Esophagus muscularis mucosa (tissue), 4 donors: ENCODE results near the gene ATXN3. TPM values are rescaled to one million over a fixed set of nuclear protein-coding genes. Genes with fewer than 3 reads are reported as not detected.

ENCODE experiments used
- DNase-seq: peaks from one replicate; pipeline ENCODE4 v3.0.0-alpha.2; 2017; ENCODE audit errors: extremely low spot score
- H3K27ac ChIP-seq, 4 donors: fragments of 200-600 bp; sonication (generic); replicated peaks in 1 of 4; 1 replicate in 3 of 4; 2 replicates in 1 of 4; pipeline ENCODE4 v1.5.1; 2016 to 2019; ENCODE audit warnings: mild to moderate bottlenecking in 1 of 4
- H3K27me3 ChIP-seq, 4 donors: fragments of 200-600 bp; sonication (generic); one replicate each; pipeline versions ENCODE4 v1.5.1 to v1.6.0; 2016 to 2019
- H3K36me3 ChIP-seq, 4 donors: fragments of 200-600 bp; sonication (generic); one replicate each; pipeline ENCODE4 v1.5.1; 2016 to 2019
- H3K4me1 ChIP-seq, 4 donors: fragments of 200-600 bp; sonication (generic); one replicate each; pipeline ENCODE4 v1.5.1; 2016 to 2019
- H3K4me3 ChIP-seq, 4 donors: fragments of 200-600 bp; sonication (generic); 1 replicate in 2 of 4; 2 replicates in 2 of 4; pipeline ENCODE4 v1.5.1; 2016 to 2019; ENCODE audit warnings: mild to moderate bottlenecking in 4 of 4, moderate library complexity in 1 of 4
- H3K9me3 ChIP-seq, 4 donors: fragments of 200-600 bp; sonication (generic); 1 replicate in 3 of 4; 2 replicates in 1 of 4; pipeline ENCODE4 v1.5.1; 2016 to 2019
- EP300 ChIP-seq: sonication (generic); formaldehyde crosslinking; IDR thresholded peaks from one replicate; pipeline ENCODE4 v1.6.1; 2017; ENCODE audit warnings: antibody characterized with exemption
- POLR2A ChIP-seq: fragments of 450-650 bp; IDR thresholded peaks from one replicate; pipeline ENCODE4 v1.6.1; 2017; ENCODE audit warnings: antibody characterized with exemption, moderate library complexity, mild to moderate bottlenecking, low read depth
- POLR2AphosphoS5 ChIP-seq, 2 donors: sonication (generic); formaldehyde crosslinking; IDR thresholded peaks; one replicate each; pipeline ENCODE4 v1.6.1; 2017; ENCODE audit warnings: antibody characterized with exemption in 2 of 2
- WGBS: methylation state at CpG from one replicate; pipeline ENCODE4 v1.1.5; 2018; 5-methylcytosine and 5-hydroxymethylcytosine counted together
- intact Hi-C: fragments of 100-400 bp; cut with DNase I; formaldehyde crosslinking; loops from one replicate; pipeline ENCODE4 v1.15.1; 2023
- total RNA-seq, 4 donors: library from RNA; depleted of rRNA; stranded (reverse); fragments of >200 nt; gene quantifications; one replicate each; pipeline versions ENCODE4 v1.1.0 to v1.2.1, GENCODE V29; 2016
- TF ChIP-seq, protein P1 (sequence below), 3 experiments: fragments of 200-600 bp in 2 of 3; fragments of 450-650 bp in 1 of 3; sonication (generic) in 2 of 3; IDR thresholded peaks; one replicate each; pipeline ENCODE4 v1.5.1; 2017 to 2019; ENCODE audit warnings: antibody characterized with exemption in 3 of 3, mild to moderate bottlenecking in 2 of 3, moderate library complexity in 1 of 3

ATXN3 gene
- total RNA-seq, 4 donors from 2014 or later: 24.1 to 48.9 (median 24.9) TPM

DNA sequence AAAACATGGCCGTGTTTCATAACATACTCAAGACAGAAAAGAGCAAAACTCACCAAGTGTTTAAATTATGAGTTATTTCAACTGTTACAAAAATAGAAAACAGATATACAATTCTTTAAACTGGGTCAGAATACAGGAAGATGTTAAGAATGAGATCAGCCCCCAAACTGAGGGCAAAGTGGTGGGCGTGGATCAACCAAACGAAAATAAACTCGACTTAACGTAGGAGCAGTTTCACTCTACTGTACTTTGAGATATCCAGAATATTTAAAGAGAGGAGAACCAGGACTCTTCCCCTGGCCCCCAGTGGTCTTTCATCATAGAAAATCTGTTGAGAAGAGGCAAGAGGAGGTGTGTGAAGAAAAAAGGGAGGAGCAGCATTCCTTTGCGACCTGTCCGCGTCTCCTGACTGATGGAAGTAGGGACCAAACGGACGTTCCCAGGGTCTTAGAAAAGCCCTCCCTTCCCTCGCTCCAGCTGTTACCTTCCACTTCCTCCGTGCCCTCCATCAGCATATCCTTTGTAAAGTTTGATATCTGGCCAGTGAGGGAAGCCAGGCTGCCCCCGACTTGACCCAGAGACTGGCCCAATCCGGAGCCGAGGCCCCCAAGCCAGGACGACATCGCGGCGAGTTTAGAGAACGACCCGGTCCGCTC, 67.2 kb downstream of the ATXN3 start:
- DNase-seq: peak; percentile 60
- Histone ChIP-seq H3K9me3 (no peaks in the 10 kb centered on the region), H3K27ac (peak overlapping the region; percentile 94 to 98 (median 96)), H3K4me1 (peaks cover 21 to 57% (median 50%) of the 10 kb centered on the region in 4 donors), H3K27me3 (no peaks in the 10 kb centered on the region), H3K36me3 (peaks cover 0 to 19% (median 6%) of the 10 kb centered on the region in 4 donors), H3K4me3 (peak overlapping the region; percentile 77 to 92 (median 88))
- under 1% methylated on average over 22 of the region's 22 CpGs for WGBS
- intact Hi-C loops: no loop called here
- TF ChIP-seq POLR2A: no peak
- TF ChIP-seq, protein P1, sequence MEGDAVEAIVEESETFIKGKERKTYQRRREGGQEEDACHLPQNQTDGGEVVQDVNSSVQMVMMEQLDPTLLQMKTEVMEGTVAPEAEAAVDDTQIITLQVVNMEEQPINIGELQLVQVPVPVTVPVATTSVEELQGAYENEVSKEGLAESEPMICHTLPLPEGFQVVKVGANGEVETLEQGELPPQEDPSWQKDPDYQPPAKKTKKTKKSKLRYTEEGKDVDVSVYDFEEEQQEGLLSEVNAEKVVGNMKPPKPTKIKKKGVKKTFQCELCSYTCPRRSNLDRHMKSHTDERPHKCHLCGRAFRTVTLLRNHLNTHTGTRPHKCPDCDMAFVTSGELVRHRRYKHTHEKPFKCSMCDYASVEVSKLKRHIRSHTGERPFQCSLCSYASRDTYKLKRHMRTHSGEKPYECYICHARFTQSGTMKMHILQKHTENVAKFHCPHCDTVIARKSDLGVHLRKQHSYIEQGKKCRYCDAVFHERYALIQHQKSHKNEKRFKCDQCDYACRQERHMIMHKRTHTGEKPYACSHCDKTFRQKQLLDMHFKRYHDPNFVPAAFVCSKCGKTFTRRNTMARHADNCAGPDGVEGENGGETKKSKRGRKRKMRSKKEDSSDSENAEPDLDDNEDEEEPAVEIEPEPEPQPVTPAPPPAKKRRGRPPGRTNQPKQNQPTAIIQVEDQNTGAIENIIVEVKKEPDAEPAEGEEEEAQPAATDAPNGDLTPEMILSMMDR (IDR thresholded peaks at IDR 0.05): no peak
- no peak for TF ChIP-seq EP300
- no peak for TF ChIP-seq POLR2AphosphoS5 (IDR thresholded peaks at IDR 0.05)

DNA sequence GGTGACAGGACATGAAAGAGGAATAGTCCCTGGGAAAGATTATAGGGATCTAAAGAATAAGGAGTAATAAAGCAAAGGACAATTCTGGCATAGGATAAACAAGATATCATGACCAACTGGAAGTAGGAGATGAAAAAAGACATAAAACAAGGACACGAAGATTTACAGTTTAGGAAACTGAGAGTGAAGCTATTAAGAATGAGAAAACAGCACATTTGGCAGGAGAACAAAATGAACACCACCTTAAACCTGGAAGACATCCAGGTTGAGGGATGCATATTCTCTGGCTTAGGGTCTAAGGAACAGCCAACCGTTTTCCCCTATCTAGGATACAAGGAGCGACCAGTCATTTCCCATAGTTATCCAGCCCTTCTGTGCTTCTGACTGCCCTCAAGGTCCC, 68.4 kb downstream of the ATXN3 start:
- peaks cover 21 to 57% (median 50%) of the 10 kb centered on the region in 4 donors for H3K4me1 ChIP-seq
- H3K27ac ChIP-seq: no peak overlapping the region
- TF ChIP-seq POLR2AphosphoS5 (IDR thresholded peaks at IDR 0.05) (no peak), POLR2A (no peak), EP300 (no peak)
- TF ChIP-seq, protein P1 (IDR thresholded peaks at IDR 0.05): no peak
- 50% methylated on average over 3 of the region's 3 CpGs for whole genome bisulfite sequencing
- DNase-seq: peak; percentile 17
- intact Hi-C loops: no loop called here
- peaks cover 0 to 9% (median 2%) of the 10 kb centered on the region in 4 donors for H3K36me3 ChIP-seq
- no peaks in the 10 kb centered on the region for H3K27me3 ChIP-seq
- peak overlapping the region; percentile 77 to 92 (median 88) for H3K4me3 ChIP-seq
- no peaks in the 10 kb centered on the region for H3K9me3 ChIP-seq

DNA sequence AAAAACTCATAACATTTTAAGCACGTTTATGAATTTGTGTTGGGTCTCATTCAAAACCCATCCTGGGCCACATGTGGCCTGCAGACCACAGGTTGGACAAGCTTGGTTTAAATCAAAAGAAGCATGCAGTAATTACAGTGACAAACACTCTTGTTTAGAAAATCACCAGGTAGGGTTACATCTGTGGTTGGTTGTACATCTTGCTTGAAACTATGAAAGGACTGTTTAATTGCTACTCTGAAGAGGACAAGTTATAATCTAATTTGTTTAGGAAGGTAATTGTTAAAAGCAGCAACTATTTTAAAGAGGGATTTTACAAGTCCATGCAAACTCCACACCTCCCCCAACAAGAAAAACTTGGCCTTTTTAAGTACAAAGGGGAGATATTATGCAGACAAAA, 70.5 kb downstream of the ATXN3 start:
- DNase-seq: no peak
- TF ChIP-seq, protein P1 (IDR thresholded peaks at IDR 0.05): no peak
- no peak for TF ChIP-seq EP300
- TF ChIP-seq POLR2AphosphoS5 (IDR thresholded peaks at IDR 0.05): no peak
- TF ChIP-seq POLR2A: no peak
- 75% methylated on average over 1 of the region's 1 CpG for WGBS
- Histone ChIP-seq H3K27ac (no peak overlapping the region), H3K36me3 (peaks cover 12 to 30% (median 21%) of the 10 kb centered on the region in 4 donors), H3K4me3 (no peak overlapping the region), H3K27me3 (no peaks in the 10 kb centered on the region), H3K4me1 (peaks cover 16 to 51% (median 45%) of the 10 kb centered on the region in 4 donors), H3K9me3 (no peaks in the 10 kb centered on the region)
- intact Hi-C loops: no loop called here

DNA sequence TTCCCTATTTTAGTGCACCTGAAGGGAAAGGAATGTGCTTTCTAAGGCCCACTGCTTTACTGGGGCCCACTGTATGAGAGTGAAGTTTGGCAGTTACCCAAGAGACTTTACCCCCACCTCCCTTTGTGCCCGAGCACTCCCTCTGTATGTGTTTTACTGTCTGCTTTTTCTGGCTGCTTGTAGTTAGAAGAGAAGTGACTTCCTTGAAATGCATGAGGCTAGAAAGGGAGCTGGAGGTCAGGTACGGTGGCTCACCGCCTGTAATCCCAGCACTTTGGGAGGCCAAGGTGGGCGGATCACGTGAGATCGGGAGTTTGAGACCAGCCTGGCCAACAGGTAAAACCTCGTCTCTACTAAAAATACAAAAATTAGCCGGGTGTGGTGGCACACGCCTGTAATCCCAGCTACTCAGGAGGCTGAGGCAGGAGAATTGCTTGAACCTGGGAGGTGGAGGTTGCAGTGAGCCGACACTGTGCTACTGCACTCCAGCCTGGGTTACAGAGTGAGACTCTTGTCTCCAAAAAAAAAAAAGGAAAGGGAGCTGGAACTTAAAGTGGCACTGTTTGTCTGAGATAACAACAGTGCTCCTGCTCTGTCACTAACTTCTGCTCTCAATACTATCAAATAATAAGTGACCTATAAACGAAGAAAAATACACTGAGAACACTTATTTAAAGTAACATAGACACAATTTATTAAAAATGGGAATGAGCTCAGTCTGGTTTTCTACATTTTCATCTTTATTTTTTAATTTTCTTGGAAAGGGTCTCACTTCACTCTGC, 72.3 kb downstream of the ATXN3 start:
- H3K9me3 ChIP-seq: no peaks in the 10 kb centered on the region
- TF ChIP-seq POLR2AphosphoS5 (IDR thresholded peaks at IDR 0.05): no peak
- TF ChIP-seq, protein P1 (IDR thresholded peaks at IDR 0.05): no peak
- TF ChIP-seq EP300: no peak
- no peak for TF ChIP-seq POLR2A
- H3K4me1 ChIP-seq: peaks cover 13 to 45% (median 37%) of the 10 kb centered on the region in 4 donors
- H3K27ac ChIP-seq: no peak overlapping the region
- intact Hi-C loops: no loop called here
- no peaks in the 10 kb centered on the region for H3K27me3 ChIP-seq
- no peak for DNase-seq
- 95% methylated on average over 5 of the region's 11 CpGs for WGBS
- no peak overlapping the region for H3K4me3 ChIP-seq
- peaks cover 12 to 46% (median 33%) of the 10 kb centered on the region in 4 donors for H3K36me3 ChIP-seq
